ENCODE results near the gene LIX1L.

GRCh38 chr1:145898756-145899155 lies 59.1 kb downstream of the LIX1L start:
- TF ChIP-seq EP300 (IDR thresholded peaks at IDR 0.05) = no peak
- TF ChIP-seq CTCF (IDR thresholded peaks at IDR 0.05) = no peak
